Stimulated activated CD4-positive, alpha-beta T cell treated with anti-CD3 and anti-CD28 coated beads, TNF-alpha, amount 100 ng/mL, for 1 hour (primary cell): Measurements from ENCODE around the gene ADPRH.
A peak's percentile ranks its signal among the peaks of the same experiment; 100 is the strongest.
"Not testable (repeated sequence)": the region's sequence is repeated elsewhere in the genome, so short reads cannot be mapped to it uniquely, and the experiment has no call there.

Experiments
- DNase-seq, 3 donors: peaks; one replicate each; pipeline ENCODE4 v3.0.0-alpha.2; 2020; ENCODE audit warnings: low read depth in 3 of 3, low spot score in 1 of 3

The ADPRH gene

DNA sequence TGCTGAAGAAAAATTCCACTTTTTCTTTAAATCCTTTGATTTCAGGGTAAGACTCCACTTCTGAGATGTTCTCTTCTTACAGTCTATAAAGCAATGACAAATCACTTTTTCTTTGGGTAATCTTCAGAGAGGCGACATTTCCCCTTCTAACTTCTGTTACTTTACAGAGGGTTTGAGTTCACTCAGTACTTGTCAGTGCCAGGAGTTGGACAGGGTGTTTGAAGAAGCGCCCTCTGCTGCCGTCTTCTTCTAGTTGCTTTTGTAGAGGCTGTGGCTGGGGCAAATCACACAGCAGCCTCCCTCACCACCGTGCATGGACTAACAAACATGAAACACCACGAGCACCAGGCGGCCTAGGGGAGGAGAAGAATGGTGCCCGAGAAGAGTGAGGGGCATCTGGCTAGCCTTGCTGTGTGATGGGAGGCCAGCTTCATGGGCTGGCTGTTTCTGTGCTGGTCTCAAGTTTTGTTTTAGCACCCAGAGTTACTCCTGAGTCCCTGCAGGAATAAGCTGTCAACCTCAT lies 19.8 kb upstream of the ADPRH start, which contains the start of gene CD80:
CD80 (minus strand) TSS at position 174 of the 523 bp plus-strand sequence. CDS start 1,886 bp downstream, outside the sequence.
- peak in 1 of 3 donors; percentile 27 for DNase-seq

DNA sequence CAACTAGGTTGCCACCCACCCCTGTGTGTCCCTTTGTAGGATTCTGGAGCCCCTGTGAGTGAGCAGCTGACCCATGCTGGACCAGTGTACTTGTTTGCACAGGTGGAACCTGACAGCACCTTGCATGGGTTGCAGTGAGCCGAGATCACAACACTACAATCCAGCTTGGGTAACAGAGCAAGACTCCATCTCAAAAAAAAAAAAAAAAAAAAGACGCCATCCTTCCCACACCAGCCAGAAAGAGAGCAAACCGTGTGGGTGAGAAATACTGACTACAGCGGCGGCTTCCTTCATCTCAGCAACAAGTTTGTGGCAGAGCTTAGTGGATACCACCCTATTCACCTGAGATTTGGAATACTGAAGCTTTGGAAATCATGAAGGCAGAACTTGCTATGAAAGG lies 19.1 kb upstream of the ADPRH start:
- DNase-seq = no peak

DNA sequence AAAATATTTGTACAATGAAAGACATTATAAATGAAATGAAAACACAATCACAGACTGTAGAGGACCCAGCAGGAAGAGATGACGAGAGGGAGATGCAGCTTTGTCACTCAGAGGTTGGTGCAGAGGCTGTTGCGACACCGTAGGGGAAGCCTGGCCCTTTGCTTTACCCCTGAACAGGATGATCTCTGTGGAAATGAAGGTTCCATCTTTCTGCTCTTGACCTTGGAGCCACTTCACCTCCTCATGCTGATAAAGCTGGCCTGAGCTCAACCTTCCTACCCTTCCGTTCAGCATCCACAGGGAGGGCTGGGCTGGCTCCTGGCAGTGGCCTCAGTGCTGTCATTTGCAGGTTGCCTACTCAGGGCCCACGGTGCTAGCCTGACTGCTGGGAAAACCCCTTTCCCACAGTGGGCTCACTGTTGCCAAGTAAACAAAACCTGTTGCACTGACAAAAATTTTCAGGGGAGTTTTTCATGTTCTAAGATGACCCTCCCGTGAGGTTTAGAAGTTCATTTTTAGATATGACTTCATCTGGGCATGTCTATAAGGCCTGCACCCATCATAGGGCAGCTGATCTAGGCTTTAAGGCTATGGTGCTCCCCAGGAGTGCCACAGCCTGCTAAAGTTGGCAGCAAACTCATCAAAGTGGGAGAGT lies 16.9 kb upstream of the ADPRH start:
- DNase-seq = no peak

DNA sequence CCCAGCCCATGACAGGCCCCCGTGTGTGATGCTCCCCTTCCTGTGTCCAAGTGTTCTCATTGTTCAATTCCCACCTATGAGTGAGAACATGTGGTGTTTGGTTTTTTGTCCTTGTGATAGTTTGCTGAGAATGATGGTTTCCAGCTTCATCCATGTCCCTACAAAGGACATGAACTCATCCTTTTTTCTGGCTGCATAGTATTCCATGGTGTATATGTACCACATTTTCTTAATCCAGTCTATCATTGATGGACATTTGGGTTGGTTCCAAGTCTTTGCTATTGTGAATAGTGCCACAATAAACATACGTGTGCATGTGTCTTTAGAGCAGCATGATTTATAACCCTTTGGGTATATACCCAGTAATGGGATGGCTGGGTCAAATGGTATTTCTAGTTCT lies 16.0 kb upstream of the ADPRH start:
- not testable (repeated sequence) for DNase-seq

DNA sequence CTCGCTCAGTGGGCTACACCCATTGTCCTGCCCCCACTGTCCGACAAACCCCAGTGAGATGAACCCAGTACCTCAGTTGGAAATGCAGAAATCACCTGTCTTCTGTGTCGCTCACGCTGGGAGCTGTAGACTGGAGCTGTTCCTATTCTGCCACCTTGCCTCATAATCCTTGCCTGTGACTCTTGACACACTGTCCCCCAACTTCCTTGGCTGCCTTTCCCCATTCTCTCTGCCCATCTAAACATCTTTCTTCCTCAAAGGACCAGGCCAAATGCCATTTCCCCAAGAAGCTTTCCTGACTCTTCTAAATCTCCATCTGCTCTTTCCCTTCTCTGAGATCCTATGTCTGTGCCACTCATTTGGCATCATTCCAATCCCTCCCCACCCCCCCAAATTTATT lies 10.1 kb upstream of the ADPRH start:
- no peak for DNase-seq

- no peak for DNase-seq
Measured at GRCh38 chr3:119570229-119570628, 9.1 kb upstream of the ADPRH start.

DNA sequence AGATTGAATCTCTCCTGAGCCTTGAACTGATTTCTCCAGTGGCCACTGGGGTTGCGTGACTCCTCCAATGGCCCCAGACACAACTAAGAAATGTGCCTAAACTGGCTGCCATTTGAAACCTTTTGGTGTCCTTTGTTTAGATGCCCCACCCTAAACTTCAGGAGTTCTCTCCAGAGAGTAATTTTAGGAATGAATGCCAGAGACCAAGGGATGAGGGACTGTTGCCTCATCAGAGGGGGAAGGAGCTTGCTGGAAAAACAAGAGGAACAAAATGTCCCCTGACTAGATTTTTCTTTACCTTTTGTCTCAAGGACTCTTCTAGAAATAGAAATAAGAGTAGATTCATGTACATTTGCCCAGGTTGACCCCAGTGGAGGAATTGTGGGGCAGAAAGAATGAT lies 8.1 kb upstream of the ADPRH start:
- no peak for DNase-seq

- DNase-seq = no peak
Measured at GRCh38 chr3:119571688-119572087, 7.6 kb upstream of the ADPRH start.

DNA sequence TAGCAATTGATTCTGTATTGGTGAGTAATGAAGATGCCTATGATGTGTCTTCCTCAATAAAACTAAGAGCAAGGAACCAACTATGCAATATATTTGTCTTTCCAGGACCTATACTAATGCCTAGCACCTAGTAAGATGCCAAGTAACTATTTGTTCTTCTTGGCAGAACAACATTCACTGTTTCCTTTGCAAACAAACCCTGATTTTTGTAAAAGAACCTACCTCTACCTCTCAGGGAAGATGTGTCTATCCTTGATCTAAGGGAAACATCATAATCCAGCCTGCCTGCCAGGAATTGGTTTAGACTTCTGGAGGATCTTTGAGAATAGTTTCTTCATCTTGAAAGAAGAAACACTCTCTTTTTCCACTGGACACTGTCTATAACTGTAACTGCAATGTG lies 3.8 kb upstream of the ADPRH start:
- DNase-seq = no peak

DNA sequence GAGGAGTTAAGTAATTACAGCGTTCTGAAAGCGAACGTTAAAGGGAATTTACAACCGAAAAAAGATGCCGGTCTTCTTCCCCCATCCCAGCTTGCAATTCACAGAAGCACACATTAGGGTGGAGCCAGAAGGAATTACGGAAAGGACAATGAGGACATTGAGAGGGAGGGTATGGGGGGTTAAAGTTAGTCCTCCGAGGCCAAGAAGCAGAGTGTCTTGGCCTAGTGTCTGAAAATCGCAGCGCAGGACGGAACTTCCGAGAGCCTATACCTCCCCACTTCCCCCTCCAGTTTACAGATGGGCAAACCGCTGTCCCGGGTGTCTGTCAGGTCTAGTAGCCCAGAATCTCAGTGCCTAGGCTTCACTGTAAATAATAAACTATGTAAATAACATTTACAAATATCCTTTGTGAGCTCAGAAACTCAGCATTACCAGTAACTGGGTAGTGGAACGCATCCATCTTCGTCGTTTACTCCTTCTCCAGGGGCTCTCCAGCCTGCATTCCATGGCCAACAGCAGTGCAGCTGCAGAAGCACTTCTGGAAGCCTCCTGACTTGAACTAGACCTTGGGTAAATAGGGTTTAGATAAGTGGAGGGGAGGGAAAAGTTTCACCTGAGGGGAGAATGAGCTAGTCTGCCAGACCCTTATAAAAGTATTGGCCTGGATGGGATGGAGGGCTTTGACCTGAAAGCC lies 922 bp downstream of the ADPRH start:
- no peak for DNase-seq

DNA sequence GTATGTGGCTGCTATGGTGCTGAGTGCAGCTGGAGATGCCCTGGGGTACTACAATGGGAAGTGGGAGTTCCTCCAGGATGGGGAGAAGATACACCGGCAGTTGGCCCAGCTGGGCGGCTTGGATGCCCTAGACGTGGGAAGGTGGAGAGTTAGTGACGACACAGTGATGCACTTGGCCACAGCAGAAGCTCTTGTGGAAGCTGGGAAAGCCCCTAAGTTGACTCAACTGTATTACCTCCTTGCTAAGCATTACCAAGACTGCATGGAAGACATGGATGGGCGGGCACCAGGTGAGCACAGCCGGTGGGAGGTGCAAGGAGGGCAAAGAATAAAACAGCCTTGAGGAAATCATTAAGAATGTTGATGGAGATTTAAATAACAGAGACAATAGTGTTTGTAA lies 2.9 kb downstream of the ADPRH start:
- DNase-seq = no peak

DNA sequence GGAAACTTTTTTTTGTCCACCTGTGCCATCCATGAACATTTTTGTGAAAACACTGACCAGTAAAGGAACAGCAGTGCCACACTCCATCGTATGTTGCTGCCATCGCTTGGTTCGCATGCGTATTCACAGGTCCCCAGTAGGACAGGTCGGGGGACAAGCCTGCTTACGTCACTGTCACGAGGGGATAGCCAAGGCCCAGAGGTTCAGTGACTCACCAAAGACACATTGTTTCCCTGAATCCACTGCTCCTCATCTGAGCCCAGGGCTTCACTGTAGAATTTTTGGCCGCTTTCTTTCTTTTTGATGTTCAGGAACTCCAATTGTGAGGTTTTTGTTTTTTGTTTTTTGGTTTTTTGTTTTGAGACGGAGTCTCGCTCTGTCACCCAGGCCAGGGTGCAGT lies 5.9 kb downstream of the ADPRH start:
- no peak for DNase-seq

- no peak for DNase-seq
Measured at GRCh38 chr3:119585856-119586570, 6.7 kb downstream of the ADPRH start.

GRCh38 chr3:119586733-119587172 lies 7.5 kb downstream of the ADPRH start:
- no peak for DNase-seq

GRCh38 chr3:119588112-119588511 lies 8.8 kb downstream of the ADPRH start:
- DNase-seq = no peak

- DNase-seq = no peak
Measured at GRCh38 chr3:119589102-119589773, 9.9 kb downstream of the ADPRH start.

GRCh38 chr3:119590706-119591105 lies 11.4 kb downstream of the ADPRH start:
- DNase-seq = no peak

GRCh38 chr3:119592861-119593260 lies 13.6 kb downstream of the ADPRH start:
- DNase-seq = no peak

- DNase-seq = no peak
Measured at GRCh38 chr3:119594066-119594465, 14.8 kb downstream of the ADPRH start.

- not testable (repeated sequence) for DNase-seq
Measured at GRCh38 chr3:119594929-119595328, 15.6 kb downstream of the ADPRH start.

- no peak for DNase-seq
Measured at GRCh38 chr3:119595639-119596334, 16.5 kb downstream of the ADPRH start.
